A549 (cell line): ENCODE results near the gene SPARC.
"Not testable (repeated sequence)": the region's sequence is repeated elsewhere in the genome, so short reads cannot be mapped to it uniquely, and the experiment has no call there.

Source experiments
- EP300 ChIP-seq, 2 experiments: fragments of >200 bp; sonication (Bioruptor Twin); formaldehyde crosslinking; IDR thresholded peaks; 2 replicates in 1 of 2; 3 replicates in 1 of 2; pipeline ENCODE4 v1.6.1; 2016 to 2017
- ESRRA ChIP-seq: fragments of 150-350 bp; IDR thresholded peaks from 2 replicates; pipeline ENCODE4 v1.6.1; 2014; ENCODE audit warnings: mild to moderate bottlenecking, low read length, borderline replicate concordance
- JUNB ChIP-seq: fragments of >200 bp; sonication (Bioruptor Twin); formaldehyde crosslinking; IDR thresholded peaks from 2 replicates; pipeline ENCODE4 v1.6.1; 2016
- MAFK ChIP-seq: fragments of 450-650 bp; IDR thresholded peaks from 2 replicates; pipeline ENCODE4 v1.6.1; 2014; ENCODE audit not compliant: partially characterized antibody
- TF ChIP-seq, protein P1 (sequence below): fragments of >200 bp; sonication (Bioruptor Twin); formaldehyde crosslinking; IDR thresholded peaks from 3 replicates; pipeline ENCODE4 v1.5.1; 2016

DNA sequence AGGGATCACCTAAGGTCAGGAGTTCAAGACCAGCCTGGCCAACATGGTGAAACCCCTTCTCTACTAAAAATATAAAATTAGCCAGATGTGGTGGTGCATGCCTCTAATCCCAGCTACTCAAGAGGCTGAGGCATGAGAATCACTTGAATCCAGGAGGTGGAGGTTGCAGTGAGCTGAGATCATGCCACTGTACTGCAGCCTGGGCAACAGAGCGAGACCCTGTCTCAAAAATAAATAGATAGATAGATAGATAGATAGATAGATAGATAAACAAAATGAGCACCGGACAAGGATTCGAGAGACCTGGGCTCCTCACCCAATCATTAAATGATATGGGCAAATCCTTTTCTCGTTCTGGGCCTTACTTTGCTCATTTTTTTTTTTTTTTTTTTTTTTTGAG is 11.4 kb upstream of the SPARC start:
- TF ChIP-seq, protein P1, sequence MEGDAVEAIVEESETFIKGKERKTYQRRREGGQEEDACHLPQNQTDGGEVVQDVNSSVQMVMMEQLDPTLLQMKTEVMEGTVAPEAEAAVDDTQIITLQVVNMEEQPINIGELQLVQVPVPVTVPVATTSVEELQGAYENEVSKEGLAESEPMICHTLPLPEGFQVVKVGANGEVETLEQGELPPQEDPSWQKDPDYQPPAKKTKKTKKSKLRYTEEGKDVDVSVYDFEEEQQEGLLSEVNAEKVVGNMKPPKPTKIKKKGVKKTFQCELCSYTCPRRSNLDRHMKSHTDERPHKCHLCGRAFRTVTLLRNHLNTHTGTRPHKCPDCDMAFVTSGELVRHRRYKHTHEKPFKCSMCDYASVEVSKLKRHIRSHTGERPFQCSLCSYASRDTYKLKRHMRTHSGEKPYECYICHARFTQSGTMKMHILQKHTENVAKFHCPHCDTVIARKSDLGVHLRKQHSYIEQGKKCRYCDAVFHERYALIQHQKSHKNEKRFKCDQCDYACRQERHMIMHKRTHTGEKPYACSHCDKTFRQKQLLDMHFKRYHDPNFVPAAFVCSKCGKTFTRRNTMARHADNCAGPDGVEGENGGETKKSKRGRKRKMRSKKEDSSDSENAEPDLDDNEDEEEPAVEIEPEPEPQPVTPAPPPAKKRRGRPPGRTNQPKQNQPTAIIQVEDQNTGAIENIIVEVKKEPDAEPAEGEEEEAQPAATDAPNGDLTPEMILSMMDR, result not testable (repeated sequence)
- not testable (repeated sequence) for TF ChIP-seq JUNB; EP300 (IDR thresholded peaks at IDR 0.05); ESRRA; MAFK
